Activated CD4-positive, alpha-beta memory T cell treated with anti-CD3 and anti-CD28 coated beads, Interleukin-2, amount 10 ng/mL, durations not matched to agents 7 days and 5 days (primary cell): Measurements from ENCODE around the gene ITGB1. TPM values are rescaled to one million over a fixed set of nuclear protein-coding genes. Genes with fewer than 3 reads are reported as not detected.
"Not testable (repeated sequence)": the region's sequence is repeated elsewhere in the genome, so short reads cannot be mapped to it uniquely, and the experiment has no call there.

Experiments used
- CTCF ChIA-PET: fragments of 350-600 bp; sonication (Branson Sonifier 250); formaldehyde crosslinking; loops from one replicate; lab custom pipeline; 2021; ENCODE audit warnings: antibody characterized with exemption, inconsistent platforms; lab: Charles Lee
- POLR2A ChIA-PET: fragments of 350-600 bp; sonication (Branson Sonifier 250); formaldehyde crosslinking; loops from one replicate; lab custom pipeline; 2021; ENCODE audit warnings: antibody characterized with exemption; lab: Charles Lee
- DNase-seq: peaks from one replicate; pipeline ENCODE4 v3.0.0-alpha.2; 2020
- H3K27ac Mint-ChIP-seq: one replicate; pipeline ENCODE4 v1.8.0; 2021; ENCODE audit warnings: mild to moderate bottlenecking, mixed read lengths
- H3K27me3 Mint-ChIP-seq: one replicate; pipeline ENCODE4 v1.8.0; 2021; ENCODE audit warnings: mixed read lengths
- H3K36me3 Mint-ChIP-seq: one replicate; pipeline ENCODE4 v1.8.0; 2021; ENCODE audit warnings: low read depth, mixed read lengths
- H3K4me1 Mint-ChIP-seq: one replicate; pipeline ENCODE4 v1.8.0; 2021; ENCODE audit warnings: mixed read lengths
- H3K4me3 Mint-ChIP-seq: one replicate; pipeline ENCODE4 v1.8.0; 2021; ENCODE audit warnings: mild to moderate bottlenecking, mixed read lengths
- H3K9me3 Mint-ChIP-seq: one replicate; pipeline ENCODE4 v1.8.0; 2021; ENCODE audit warnings: mixed read lengths
- total RNA-seq, 2 experiments: library from RNA; stranded (reverse); gene quantifications; one replicate each; pipeline ENCODE4 v1.2.3, GENCODE V29; 2021

The ITGB1 gene
- total RNA-seq, 2 experiments from 2014 or later = 233 to 242 TPM

GRCh38 chr10:32977846-32978809, 20.1 kb upstream of the ITGB1 start:
- H3K36me3 Mint-ChIP-seq, H3K9me3 Mint-ChIP-seq, POLR2A ChIA-PET, H3K4me3 Mint-ChIP-seq, H3K27ac Mint-ChIP-seq, DNase-seq, H3K27me3 Mint-ChIP-seq: not testable (repeated sequence)
- CTCF ChIA-PET = interaction anchor here (1.0 kb wide), 1 partner anchor 177 kb away, joined by 3 read pairs; no protein-coding TSS in a partner anchor
- peaks cover 36% of the 10 kb centered on the region for H3K4me1 Mint-ChIP-seq

- Mint-ChIP-seq H3K4me1 (peaks cover 35% of the 10 kb centered on the region), H3K27me3 (no peaks in the 10 kb centered on the region), H3K4me3 (no peak overlapping the region), H3K27ac (no peak overlapping the region), H3K36me3 (no peaks in the 10 kb centered on the region), H3K9me3 (no peaks in the 10 kb centered on the region)
- no peak for DNase-seq
- CTCF ChIA-PET = interaction anchor here (1.4 kb wide), 1 partner anchor 33 kb away, joined by 3 read pairs; no protein-coding TSS in a partner anchor
- POLR2A ChIA-PET = no interaction called here
These were observed 18.3 kb upstream of the ITGB1 start for GRCh38 chr10:32976338-32976737.

GRCh38 chr10:32972929-32973328, 14.9 kb upstream of the ITGB1 start:
- DNase-seq = no peak
- ChIA-PET POLR2A (interaction anchor here (0.6 to 2.6 kb wide), 2 partner anchors 8 to 39 kb away, joined by 3 to 13 read pairs; no protein-coding TSS in a partner anchor), CTCF (no interaction called here)
- no peaks in the 10 kb centered on the region for H3K27me3 Mint-ChIP-seq
- H3K4me3 Mint-ChIP-seq = no peak overlapping the region
- H3K4me1 Mint-ChIP-seq = peaks cover 27% of the 10 kb centered on the region
- no peak overlapping the region for H3K27ac Mint-ChIP-seq
- no peaks in the 10 kb centered on the region for H3K36me3 Mint-ChIP-seq
- no peaks in the 10 kb centered on the region for H3K9me3 Mint-ChIP-seq

- Mint-ChIP-seq H3K27me3 (no peaks in the 10 kb centered on the region), H3K27ac (peak overlapping the region; percentile 61), H3K4me1 (peaks cover 27% of the 10 kb centered on the region), H3K36me3 (no peaks in the 10 kb centered on the region), H3K9me3 (no peaks in the 10 kb centered on the region), H3K4me3 (no peak overlapping the region)
- ChIA-PET POLR2A (interaction anchor here (0.6 to 2.6 kb wide), 2 partner anchors 8 to 39 kb away, joined by 3 to 13 read pairs; no protein-coding TSS in a partner anchor), CTCF (no interaction called here)
- DNase-seq = no peak
These were observed 14.4 kb upstream of the ITGB1 start for GRCh38 chr10:32972460-32972859.

- ChIA-PET POLR2A (interaction anchor here (1.2 to 2.6 kb wide), 3 partner anchors 9 to 20 kb away, joined by 3 to 13 read pairs (median 6); no protein-coding TSS in a partner anchor), CTCF (no interaction called here)
- H3K27ac Mint-ChIP-seq = peak overlapping the region; percentile 38
- no peaks in the 10 kb centered on the region for H3K36me3 Mint-ChIP-seq
- H3K4me1 Mint-ChIP-seq = peaks cover 27% of the 10 kb centered on the region
- H3K4me3 Mint-ChIP-seq = no peak overlapping the region
- H3K27me3 Mint-ChIP-seq = no peaks in the 10 kb centered on the region
- DNase-seq = no peak
- H3K9me3 Mint-ChIP-seq = no peaks in the 10 kb centered on the region
These were observed 13.6 kb upstream of the ITGB1 start for GRCh38 chr10:32971536-32972091.

- CTCF ChIA-PET = no interaction called here
- H3K9me3 Mint-ChIP-seq = no peaks in the 10 kb centered on the region
- DNase-seq = no peak
- no peaks in the 10 kb centered on the region for H3K36me3 Mint-ChIP-seq
- no peak overlapping the region for H3K4me3 Mint-ChIP-seq
- POLR2A ChIA-PET = interaction anchor here (1.0 to 2.6 kb wide), 4 partner anchors 10 to 19 kb away, joined by 3 to 13 read pairs (median 4); no protein-coding TSS in a partner anchor
- no peaks in the 10 kb centered on the region for H3K27me3 Mint-ChIP-seq
- peaks cover 27% of the 10 kb centered on the region for H3K4me1 Mint-ChIP-seq
- no peak overlapping the region for H3K27ac Mint-ChIP-seq
These were observed 12.9 kb upstream of the ITGB1 start for GRCh38 chr10:32970910-32971309.

GRCh38 chr10:32964270-32964669, 6.2 kb upstream of the ITGB1 start:
- Mint-ChIP-seq H3K4me1 (peaks cover 15% of the 10 kb centered on the region), H3K4me3 (no peak overlapping the region), H3K36me3 (no peaks in the 10 kb centered on the region), H3K9me3 (no peaks in the 10 kb centered on the region), H3K27me3 (no peaks in the 10 kb centered on the region), H3K27ac (no peak overlapping the region)
- ChIA-PET CTCF (interaction anchor here (0.9 kb wide), 1 partner anchor 45 kb away, joined by 3 read pairs; no protein-coding TSS in a partner anchor), POLR2A (interaction anchor here (1.4 kb wide), 1 partner anchor 16 kb away, joined by 5 read pairs; no protein-coding TSS in a partner anchor)
- no peak for DNase-seq

- no peak for DNase-seq
- POLR2A ChIA-PET = no interaction called here
- Mint-ChIP-seq H3K27me3 (no peaks in the 10 kb centered on the region), H3K9me3 (no peaks in the 10 kb centered on the region), H3K36me3 (no peaks in the 10 kb centered on the region), H3K4me1 (peaks cover 21% of the 10 kb centered on the region), H3K4me3 (no peak overlapping the region), H3K27ac (no peak overlapping the region)
- CTCF ChIA-PET = no interaction called here
These were observed 5.1 kb upstream of the ITGB1 start for GRCh38 chr10:32963096-32963495.

GRCh38 chr10:32962521-32962920, 4.5 kb upstream of the ITGB1 start:
- Mint-ChIP-seq H3K27me3 (no peaks in the 10 kb centered on the region), H3K27ac (no peak overlapping the region), H3K9me3 (no peaks in the 10 kb centered on the region), H3K4me3 (no peak overlapping the region), H3K4me1 (peaks cover 21% of the 10 kb centered on the region), H3K36me3 (no peaks in the 10 kb centered on the region)
- POLR2A ChIA-PET = no interaction called here
- CTCF ChIA-PET = interaction anchor here (1.3 kb wide), 1 partner anchor 46 kb away, joined by 3 read pairs; no protein-coding TSS in a partner anchor
- DNase-seq = no peak

GRCh38 chr10:32961895-32962369, 3.9 kb upstream of the ITGB1 start:
- POLR2A ChIA-PET = no interaction called here
- CTCF ChIA-PET = interaction anchor here (1.3 kb wide), 1 partner anchor 47 kb away, joined by 3 read pairs; no protein-coding TSS in a partner anchor
- Mint-ChIP-seq H3K4me3 (no peak overlapping the region), H3K36me3 (no peaks in the 10 kb centered on the region), H3K9me3 (no peaks in the 10 kb centered on the region), H3K27ac (no peak overlapping the region), H3K4me1 (peaks cover 21% of the 10 kb centered on the region), H3K27me3 (no peaks in the 10 kb centered on the region)
- no peak for DNase-seq

- CTCF ChIA-PET = interaction anchor here (1.3 kb wide), 1 partner anchor 48 kb away, joined by 3 read pairs; no protein-coding TSS in a partner anchor
These were observed 3.4 kb upstream of the ITGB1 start for GRCh38 chr10:32961343-32961894.

GRCh38 chr10:32960022-32960421, 2.0 kb upstream of the ITGB1 start:
- Mint-ChIP-seq H3K9me3 (no peaks in the 10 kb centered on the region), H3K36me3 (peaks cover 10% of the 10 kb centered on the region), H3K4me3 (no peak overlapping the region), H3K27ac (no peak overlapping the region), H3K4me1 (peaks cover 30% of the 10 kb centered on the region), H3K27me3 (no peaks in the 10 kb centered on the region)
- DNase-seq = no peak
- ChIA-PET CTCF (no interaction called here), POLR2A (interaction anchor here (0.9 to 9.1 kb wide), 7 partner anchors 12 to 515 kb away, joined by 3 to 100 read pairs (median 3); no protein-coding TSS in a partner anchor)

More at GRCh38 chr10:32961343-32961894, 3.4 kb upstream of the ITGB1 start:
- Mint-ChIP-seq H3K27me3 (no peaks in the 10 kb centered on the region), H3K9me3 (no peaks in the 10 kb centered on the region), H3K36me3 (no peaks in the 10 kb centered on the region), H3K4me1 (peaks cover 21% of the 10 kb centered on the region), H3K27ac (no peak overlapping the region), H3K4me3 (no peak overlapping the region)
- POLR2A ChIA-PET = no interaction called here
- DNase-seq = no peak
